Ascending aorta (tissue), 2 donors: ENCODE data around the gene ZNF423. TPM values are rescaled to one million over a fixed set of nuclear protein-coding genes. Genes with fewer than 3 reads are reported as not detected.
A peak's percentile ranks its signal among the peaks of the same experiment; 100 is the strongest.

ENCODE experiments used
- DNase-seq, 2 donors: peaks; one replicate each; pipeline ENCODE4 v3.0.0-alpha.2; 2019; ENCODE audit warnings: low spot score in 2 of 2
- H3K27ac ChIP-seq, 2 donors: fragments of 200-600 bp; sonication (generic); one replicate each; pipeline ENCODE4 v1.5.1; 2016 to 2017; ENCODE audit warnings: mild to moderate bottlenecking in 1 of 2
- H3K27me3 ChIP-seq: fragments of 200-600 bp; sonication (generic); one replicate; pipeline ENCODE4 v1.5.1; 2017
- H3K36me3 ChIP-seq, 2 donors: fragments of 200-600 bp; sonication (generic); one replicate each; pipeline ENCODE4 v1.5.1; 2016
- H3K4me1 ChIP-seq, 2 donors: fragments of 200-600 bp; sonication (generic); one replicate each; pipeline ENCODE4 v1.5.1; 2016 to 2017; ENCODE audit warnings: mild to moderate bottlenecking in 1 of 2
- H3K4me3 ChIP-seq, 2 donors: fragments of 200-600 bp; sonication (generic); one replicate each; pipeline ENCODE4 v1.5.1; 2016 to 2017; ENCODE audit warnings: mild to moderate bottlenecking in 1 of 2
- H3K9me3 ChIP-seq, 2 donors: fragments of 200-600 bp; sonication (generic); one replicate each; pipeline ENCODE4 v1.5.1; 2016
- CTCF ChIP-seq, 3 experiments: fragments of 200-600 bp in 2 of 3; fragments of 450-650 bp in 1 of 3; sonication (generic) in 2 of 3; IDR thresholded peaks; one replicate each; pipeline ENCODE4 v1.5.1; 2016 to 2019; ENCODE audit warnings: antibody characterized with exemption in 3 of 3, mild to moderate bottlenecking in 1 of 3, moderate library complexity in 1 of 3
- intact Hi-C: fragments of 100-400 bp; cut with DNase I; formaldehyde crosslinking; loops from one replicate; pipeline ENCODE4 v1.15.1; 2023
- total RNA-seq: library from RNA; depleted of rRNA; stranded (reverse); fragments of >200 nt; gene quantifications from one replicate; pipeline ENCODE4 v1.1.0, GENCODE V29; 2016

The ZNF423 gene
- total RNA-seq, 1 donor from 2014 or later, result 42.9 TPM

GRCh38 chr16:49559242-49559641 is 296.7 kb downstream of the ZNF423 start:
- DNase-seq, result no peak
- no peaks in the 10 kb centered on the region for H3K9me3 ChIP-seq
- H3K4me3 ChIP-seq, result no peak overlapping the region
- intact Hi-C loops, result no loop called here
- H3K27me3 ChIP-seq, result no peaks in the 10 kb centered on the region
- H3K36me3 ChIP-seq, result no peaks in the 10 kb centered on the region
- TF ChIP-seq CTCF (IDR thresholded peaks at IDR 0.05), result no peak
- H3K27ac ChIP-seq, result no peak overlapping the region
- no peaks in the 10 kb centered on the region for H3K4me1 ChIP-seq

- no peak overlapping the region for H3K4me3 ChIP-seq
- H3K27me3 ChIP-seq, result no peaks in the 10 kb centered on the region
- no peaks in the 10 kb centered on the region for H3K9me3 ChIP-seq
- intact Hi-C loops, result no loop called here
- H3K4me1 ChIP-seq, result no peaks in the 10 kb centered on the region
- no peak for TF ChIP-seq CTCF (IDR thresholded peaks at IDR 0.05)
- no peak overlapping the region for H3K27ac ChIP-seq
- H3K36me3 ChIP-seq, result no peaks in the 10 kb centered on the region
- DNase-seq, result no peak
Measured at GRCh38 chr16:49558451-49558850, 297.5 kb downstream of the ZNF423 start.

GRCh38 chr16:49556606-49557446 is 299.1 kb downstream of the ZNF423 start:
- Histone ChIP-seq H3K9me3 (no peaks in the 10 kb centered on the region), H3K4me1 (no peaks in the 10 kb centered on the region), H3K27ac (no peak overlapping the region), H3K27me3 (no peaks in the 10 kb centered on the region), H3K4me3 (no peak overlapping the region), H3K36me3 (no peaks in the 10 kb centered on the region)
- intact Hi-C loops, result no loop called here
- DNase-seq, result no peak
- peak in 2 of 3 experiments; percentile 17 to 35 for TF ChIP-seq CTCF (IDR thresholded peaks at IDR 0.05)

GRCh38 chr16:49556249-49556605 is 299.7 kb downstream of the ZNF423 start:
- no peaks in the 10 kb centered on the region for H3K36me3 ChIP-seq
- intact Hi-C loops, result no loop called here
- H3K4me1 ChIP-seq, result no peaks in the 10 kb centered on the region
- H3K9me3 ChIP-seq, result no peaks in the 10 kb centered on the region
- no peak overlapping the region for H3K4me3 ChIP-seq
- no peak for TF ChIP-seq CTCF (IDR thresholded peaks at IDR 0.05)
- no peaks in the 10 kb centered on the region for H3K27me3 ChIP-seq
- no peak for DNase-seq
- no peak overlapping the region for H3K27ac ChIP-seq

- no peaks in the 10 kb centered on the region for H3K27me3 ChIP-seq
- intact Hi-C loops, result no loop called here
- no peak for TF ChIP-seq CTCF (IDR thresholded peaks at IDR 0.05)
Measured at GRCh38 chr16:49554681-49555080, 301.2 kb downstream of the ZNF423 start.

More at GRCh38 chr16:49554681-49555080, 301.2 kb downstream of the ZNF423 start:
- no peak for DNase-seq
- Histone ChIP-seq H3K27ac (no peak overlapping the region), H3K36me3 (no peaks in the 10 kb centered on the region), H3K9me3 (no peaks in the 10 kb centered on the region), H3K4me3 (no peak overlapping the region), H3K4me1 (no peaks in the 10 kb centered on the region)
